K562 (cell line): ENCODE data around the gene ZFYVE1. TPM values are rescaled to one million over a fixed set of nuclear protein-coding genes. Genes with fewer than 3 reads are reported as not detected.

Experiments used
- ARID2 ChIP-seq: fragments of 450-650 bp; IDR thresholded peaks from 2 replicates; pipeline ENCODE4 v1.6.1; 2017; ENCODE audit warnings: antibody characterized with exemption, mild to moderate bottlenecking
- ARNT ChIP-seq, 2 experiments: fragments of 450-650 bp; IDR thresholded peaks; 2 replicates each; pipeline ENCODE4 v1.6.1; 2016; ENCODE audit warnings: mild to moderate bottlenecking in 1 of 2
- BCL6 ChIP-seq: fragments of 250-450 bp; sonication (Bioruptor Pico); IDR thresholded peaks from 2 replicates; pipeline ENCODE4 v1.4.0; 2020
- CHD2 ChIP-seq: IDR thresholded peaks from 2 replicates; pipeline ENCODE4 v1.6.1; 2011; ENCODE audit warnings: low read depth, low read length
- DMBX1 ChIP-seq: fragments of 250-450 bp; sonication (Bioruptor Pico); IDR thresholded peaks from 2 replicates; pipeline ENCODE4 v1.8.0; 2022; ENCODE audit warnings: inconsistent platforms, mild to moderate bottlenecking, moderate library complexity, borderline replicate concordance
- GABPB1 ChIP-seq: sonication (generic); formaldehyde crosslinking; IDR thresholded peaks from 2 replicates; pipeline ENCODE4 v1.8.0; 2022; ENCODE audit warnings: mild to moderate bottlenecking, missing genetic modification reagents
- HNRNPUL1 ChIP-seq: fragments of 200-400 bp; formaldehyde crosslinking; IDR thresholded peaks from 2 replicates; pipeline ENCODE4 v1.6.1; 2017; ENCODE audit warnings: low read length
- KDM5B ChIP-seq: fragments of 200-600 bp; sonication (generic); IDR thresholded peaks from 2 replicates; pipeline ENCODE4 v1.6.1; 2012; ENCODE audit warnings: low read depth, mild to moderate bottlenecking, moderate library complexity, low read length, control low read depth, inconsistent platforms; ENCODE audit not compliant: insufficient replicate concordance
- MEIS2 ChIP-seq: fragments of 450-650 bp; IDR thresholded peaks from 2 replicates; pipeline ENCODE4 v1.6.1; 2014; ENCODE audit warnings: mild to moderate bottlenecking; ENCODE audit not compliant: partially characterized antibody
- NUFIP1 ChIP-seq: fragments of 450-650 bp; IDR thresholded peaks from 2 replicates; pipeline ENCODE4 v1.6.1; 2018; ENCODE audit not compliant: partially characterized antibody
- POLR2G ChIP-seq: fragments of 200-400 bp; formaldehyde crosslinking; IDR thresholded peaks from 2 replicates; pipeline ENCODE4 v1.6.1; 2017; ENCODE audit warnings: low read depth, mild to moderate bottlenecking, antibody characterized with exemption, low read length, moderate library complexity
- PRDM10 ChIP-seq: fragments of 450-650 bp; IDR thresholded peaks from 2 replicates; pipeline ENCODE4 v1.6.1; 2018; ENCODE audit not compliant: partially characterized antibody
- RBBP5 ChIP-seq: fragments of 200-600 bp; sonication (generic); IDR thresholded peaks from 2 replicates; pipeline ENCODE4 v1.6.1; 2012; ENCODE audit warnings: borderline replicate concordance, mild to moderate bottlenecking, low read length, control low read depth, inconsistent platforms; ENCODE audit not compliant: insufficient read depth, poor library complexity, severe bottlenecking
- RBM15 ChIP-seq: fragments of 200-400 bp; formaldehyde crosslinking; IDR thresholded peaks from 2 replicates; pipeline ENCODE4 v1.6.1; 2018; ENCODE audit warnings: mild to moderate bottlenecking, low read length, moderate library complexity; ENCODE audit not compliant: insufficient read depth
- RHOXF2B ChIP-seq: fragments of 250-450 bp; sonication (Bioruptor Pico); conservative IDR thresholded peaks from 2 replicates; pipeline ENCODE4 v1.5.1; 2021
- SMAD2 ChIP-seq: fragments of 150-350 bp; IDR thresholded peaks from 2 replicates; pipeline ENCODE4 v1.6.1; 2014; ENCODE audit warnings: low read depth, mild to moderate bottlenecking, low read length
- TEAD1 ChIP-seq, 2 experiments: fragments of 450-650 bp in 1 of 2; sonication (generic) in 1 of 2; formaldehyde crosslinking; IDR thresholded peaks; 2 replicates each; pipeline versions ENCODE4 v1.4.0 to v1.8.0; 2020 to 2022; ENCODE audit warnings: mild to moderate bottlenecking in 2 of 2, missing genetic modification reagents in 1 of 2
- TFAM ChIP-seq: fragments of 250-450 bp; sonication (Bioruptor Pico); conservative IDR thresholded peaks from 2 replicates; pipeline ENCODE4 v1.5.0; 2021; ENCODE audit warnings: mild to moderate bottlenecking, moderate library complexity
- TRIM24 ChIP-seq, 2 experiments: fragments of 450-650 bp; IDR thresholded peaks; 2 replicates each; pipeline ENCODE4 v1.6.1; 2016
- ZNF551 ChIP-seq: fragments of 250-450 bp; sonication (Bioruptor Pico); IDR thresholded peaks from 2 replicates; pipeline ENCODE4 v1.5.0; 2021; ENCODE audit warnings: mild to moderate bottlenecking, moderate library complexity
- ZNF592 ChIP-seq: fragments of 450-650 bp; IDR thresholded peaks from 2 replicates; pipeline ENCODE4 v1.6.1; 2017; ENCODE audit warnings: antibody characterized with exemption, mild to moderate bottlenecking
- polyA plus RNA-seq, 8 experiments: library from polyadenylated mRNA; depleted of rRNA in 4 of 8; stranded (reverse) in 5 of 8; unstranded in 3 of 8; fragments of >200 nt; fragmentation: Nextera tagmentation in 2 of 8; fragmentation: Illumina TruSeq in 1 of 8; extraction: Ambion mirVana in 2 of 8; extraction: Trizol in 1 of 8; gene quantifications; 2 replicates each; pipeline versions ENCODE4 v1.2.1 to v1.2.3, GENCODE V29; 2011 to 2014; ENCODE audit warnings: inconsistent platforms in 1 of 8, missing spikeins in 1 of 8
- total RNA-seq, 7 experiments: library from RNA; depleted of rRNA in 6 of 7; stranded (reverse); fragments of >200 nt in 6 of 7; fragmentation: Illumina TruSeq in 2 of 7; extraction: Trizol in 2 of 7; gene quantifications; 2 replicates each; pipeline versions ENCODE4 v1.2.1 to v1.2.3, GENCODE V29; 2011 to 2021; ENCODE audit warnings: low replicate concordance in 1 of 7

The ZFYVE1 gene
- total and polyA plus RNA-seq, 9 of the 15 experiments (the other 6 are each of a cell fraction or from before 2014, with no cell fraction given), result 0.62 to 5.5 (median 3.4) TPM

DNA sequence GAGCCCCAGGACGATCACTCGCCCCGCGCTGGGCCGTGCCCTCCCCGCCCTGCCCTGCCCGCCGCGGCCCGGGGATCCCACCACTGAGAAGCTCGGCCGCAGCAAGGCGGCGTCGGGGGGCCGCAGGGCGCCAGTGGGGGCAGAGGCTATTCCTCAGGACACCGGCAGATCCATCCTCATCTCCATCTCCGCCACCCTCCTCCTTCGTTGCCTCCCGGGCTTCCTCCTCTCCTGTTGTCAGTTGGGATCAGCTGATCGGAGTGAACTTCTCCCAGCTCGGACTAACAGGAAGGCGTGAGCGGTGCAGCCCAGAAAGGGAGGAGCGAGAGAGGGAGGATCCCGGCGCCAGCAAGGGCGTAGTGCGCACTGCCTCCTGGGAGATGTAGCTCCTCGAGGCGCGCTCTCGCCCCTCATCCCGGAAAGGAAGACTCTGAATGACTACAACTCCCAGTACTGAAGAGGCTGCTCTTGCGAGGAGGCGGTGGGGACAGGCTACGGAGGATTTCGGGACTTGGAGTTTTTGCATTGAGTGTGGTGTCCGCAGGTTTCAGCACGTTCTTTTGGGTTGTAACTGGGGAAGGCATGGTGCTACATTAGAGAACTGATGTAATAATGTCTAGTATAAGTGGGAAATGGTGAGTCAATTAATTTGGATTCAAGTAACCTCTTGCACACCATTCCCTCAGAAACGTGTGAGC, at the start of gene ZFYVE1 (continued):
- TF ChIP-seq HNRNPUL1, result no peak
- 0 out of 2 replicates have a peak, but pooled peaks have one; percentile 51 for TF ChIP-seq BCL6 (CRISPR knock-in tag)
- no peak for TF ChIP-seq ZNF551 (CRISPR knock-in tag)
- peak; percentile 80 for TF ChIP-seq ZNF592
- TF ChIP-seq RBBP5, result peak; percentile 23
- no peak for TF ChIP-seq ARID2
- TF ChIP-seq MEIS2, result peak; percentile 25
- TF ChIP-seq PRDM10, result peak; percentile 11
- TF ChIP-seq RBM15, result no peak
- peak; percentile 66 for TF ChIP-seq GABPB1 (CRISPR knock-in tag)
- no peak for TF ChIP-seq NUFIP1
- TF ChIP-seq SMAD2, result no peak
- peak; percentile 22 for TF ChIP-seq KDM5B
- no peak for TF ChIP-seq TRIM24 (IDR thresholded peaks at IDR 0.05)
- TF ChIP-seq RHOXF2B (CRISPR knock-in tag), result no peak
- no peak for TF ChIP-seq CHD2
- TF ChIP-seq TEAD1 (CRISPR knock-in tag; IDR thresholded peaks at IDR 0.05), result peak in 1 of 2 experiments; percentile 79; a peak in 2 of 4 replicates
- peak; percentile 70 for TF ChIP-seq POLR2G
- no peak for TF ChIP-seq ARNT (IDR thresholded peaks at IDR 0.05)
- TF ChIP-seq DMBX1 (CRISPR knock-in tag), result peak; percentile 86; the same call in 1 of the 2 replicates
- TF ChIP-seq TFAM (CRISPR knock-in tag), result no peak
